Ishikawa (cell line): ENCODE measurements around the gene SAE1.

Source experiments
- CEBPB ChIP-seq: IDR thresholded peaks from 2 replicates; pipeline ENCODE4 v1.6.1; 2012
- EP300 ChIP-seq: IDR thresholded peaks from 2 replicates; pipeline ENCODE4 v1.6.1; 2012; ENCODE audit warnings: borderline replicate concordance
- FOXM1 ChIP-seq: IDR thresholded peaks from 2 replicates; pipeline ENCODE4 v1.6.1; 2012; ENCODE audit warnings: low read depth, borderline replicate concordance
- MAX ChIP-seq: IDR thresholded peaks from 2 replicates; pipeline ENCODE4 v1.6.1; 2012
- RAD21 ChIP-seq: IDR thresholded peaks from 2 replicates; pipeline ENCODE4 v1.6.1; 2012; ENCODE audit warnings: low read depth
- REST ChIP-seq: IDR thresholded peaks from 2 replicates; pipeline ENCODE4 v1.6.1; 2012; ENCODE audit warnings: low read depth, mild to moderate bottlenecking
- TCF12 ChIP-seq: IDR thresholded peaks from 2 replicates; pipeline ENCODE4 v1.6.1; 2012; ENCODE audit warnings: low read depth
- TEAD4 ChIP-seq: IDR thresholded peaks from 2 replicates; pipeline ENCODE4 v1.6.1; 2012
- YY1 ChIP-seq: IDR thresholded peaks from 2 replicates; pipeline ENCODE4 v1.6.1; 2012; ENCODE audit warnings: low read depth

GRCh38 chr19:47132194-47132852, 1.7 kb downstream of the SAE1 start:
- TF ChIP-seq YY1: no peak
- TF ChIP-seq RAD21: no peak
- no peak for TF ChIP-seq MAX
- TF ChIP-seq CEBPB: no peak
- TF ChIP-seq TEAD4: no peak
- TF ChIP-seq TCF12: no peak
- TF ChIP-seq EP300: no peak
- TF ChIP-seq REST: no peak
- TF ChIP-seq FOXM1: no peak
